SK-N-SH (cell line): ENCODE data around the gene IRF2BP2.

Experiments used
- CTCF ChIP-seq: fragments of 200-600 bp; sonication (generic); IDR thresholded peaks from 2 replicates; pipeline ENCODE4 v1.6.1; 2017; ENCODE audit warnings: antibody characterized with exemption, mild to moderate bottlenecking, moderate library complexity
- EP300 ChIP-seq, 2 experiments: IDR thresholded peaks; 2 replicates each; pipeline versions ENCODE4 v1.4.0 to v1.6.1; 2012; ENCODE audit warnings: borderline replicate concordance in 1 of 2, low read depth in 1 of 2, low read length in 1 of 2
- EZH2phosphoT487 ChIP-seq: fragments of 200-600 bp; sonication (generic); IDR thresholded peaks from 2 replicates; pipeline ENCODE4 v1.6.1; 2017; ENCODE audit warnings: low read depth, mixed run types, mild to moderate bottlenecking, antibody characterized with exemption, moderate library complexity, borderline replicate concordance
- JUND ChIP-seq: IDR thresholded peaks from 2 replicates; pipeline ENCODE4 v1.4.0; 2012
- MEF2A ChIP-seq: IDR thresholded peaks from 2 replicates; pipeline ENCODE4 v1.4.0; 2012; ENCODE audit warnings: low read depth, borderline replicate concordance
- MXI1 ChIP-seq: IDR thresholded peaks from 2 replicates; pipeline ENCODE4 v1.6.1; 2012; ENCODE audit warnings: mild to moderate bottlenecking, low read depth, low read length, improper control_type of control experiment
- PBX3 ChIP-seq: IDR thresholded peaks from 2 replicates; pipeline ENCODE4; 2012
- RXRA ChIP-seq: IDR thresholded peaks from 2 replicates; pipeline ENCODE4 v1.4.0; 2012; ENCODE audit warnings: low read depth, mild to moderate bottlenecking, borderline replicate concordance
- SIN3A ChIP-seq: IDR thresholded peaks from 2 replicates; pipeline ENCODE4 v1.6.1; 2012; ENCODE audit warnings: low read depth, mild to moderate bottlenecking, low read length, moderate library complexity, borderline replicate concordance
- TEAD4 ChIP-seq: IDR thresholded peaks from 2 replicates; pipeline ENCODE4 v1.4.0; 2012; ENCODE audit warnings: mild to moderate bottlenecking, borderline replicate concordance; ENCODE audit not compliant: insufficient read depth
- USF1 ChIP-seq: IDR thresholded peaks from 2 replicates; pipeline ENCODE4 v1.4.0; 2012; ENCODE audit warnings: low read depth, borderline replicate concordance
- USF2 ChIP-seq: fragments of 150-350 bp; IDR thresholded peaks from 2 replicates; pipeline ENCODE4 v1.6.1; 2017; ENCODE audit warnings: antibody characterized with exemption, low read length, low read depth, borderline replicate concordance

GRCh38 chr1:234633246-234634003 is 23.4 kb upstream of the IRF2BP2 start:
- TF ChIP-seq EP300 (IDR thresholded peaks at IDR 0.05; ENCODE audit: borderline replicate concordance in 1 of 2, low read depth in 1 of 2, low read length in 1 of 2), result no peak
- no peak for TF ChIP-seq CTCF
- no peak for TF ChIP-seq RXRA
- TF ChIP-seq USF1, result no peak
- no peak for TF ChIP-seq USF2
- no peak for TF ChIP-seq PBX3
- no peak for TF ChIP-seq EZH2phosphoT487
- no peak for TF ChIP-seq TEAD4
- TF ChIP-seq MEF2A, result no peak
- no peak for TF ChIP-seq MXI1
- no peak for TF ChIP-seq JUND
- no peak for TF ChIP-seq SIN3A
